Suprapubic skin (tissue), 4 donors: ENCODE measurements around the gene SMTNL1. TPM values are rescaled to one million over a fixed set of nuclear protein-coding genes. Genes with fewer than 3 reads are reported as not detected.
"Not testable (repeated sequence)": the region's sequence is repeated elsewhere in the genome, so short reads cannot be mapped to it uniquely, and the experiment has no call there.

Experiments used
- DNase-seq, 2 donors: peaks; one replicate each; pipeline ENCODE4 v3.0.0-alpha.2; 2019; ENCODE audit warnings: low spot score in 2 of 2
- H3K27ac ChIP-seq: fragments of 200-600 bp; sonication (generic); one replicate; pipeline ENCODE4 v1.5.1; 2019
- H3K27me3 ChIP-seq: fragments of 200-600 bp; sonication (generic); one replicate; pipeline ENCODE4 v1.5.1; 2019
- H3K36me3 ChIP-seq: fragments of 200-600 bp; sonication (generic); one replicate; pipeline ENCODE4 v1.5.1; 2019
- H3K4me1 ChIP-seq: fragments of 200-600 bp; sonication (generic); one replicate; pipeline ENCODE4 v1.5.1; 2019
- H3K4me3 ChIP-seq: fragments of 200-600 bp; sonication (generic); one replicate; pipeline ENCODE4 v1.5.1; 2019; ENCODE audit warnings: mild to moderate bottlenecking
- H3K9me3 ChIP-seq: fragments of 200-600 bp; sonication (generic); one replicate; pipeline ENCODE4 v1.5.1; 2019
- CTCF ChIP-seq, 2 donors: fragments of 200-600 bp in 1 of 2; fragments of 450-650 bp in 1 of 2; sonication (generic) in 1 of 2; IDR thresholded peaks; one replicate each; pipeline ENCODE4 v1.5.1; 2016 to 2019; ENCODE audit warnings: antibody characterized with exemption in 2 of 2, mild to moderate bottlenecking in 1 of 2, moderate library complexity in 1 of 2
- EP300 ChIP-seq: sonication (generic); formaldehyde crosslinking; IDR thresholded peaks from one replicate; pipeline ENCODE4 v1.6.1; 2017; ENCODE audit warnings: antibody characterized with exemption
- POLR2A ChIP-seq, 2 donors: fragments of 450-650 bp; IDR thresholded peaks; one replicate each; pipeline ENCODE4 v1.6.1; 2017; ENCODE audit warnings: antibody characterized with exemption in 2 of 2, mild to moderate bottlenecking in 2 of 2, moderate library complexity in 2 of 2
- POLR2AphosphoS5 ChIP-seq, 3 donors: sonication (generic); formaldehyde crosslinking; IDR thresholded peaks; one replicate each; pipeline ENCODE4 v1.6.1; 2017; ENCODE audit warnings: antibody characterized with exemption in 3 of 3
- WGBS: methylation state at CpG from one replicate; pipeline ENCODE4 v1.1.5; 2018; 5-methylcytosine and 5-hydroxymethylcytosine counted together
- total RNA-seq, 4 donors: library from RNA; depleted of rRNA; stranded (reverse); fragments of >200 nt; gene quantifications; one replicate each; pipeline ENCODE4 v1.1.0, GENCODE V29; 2016

Gene SMTNL1
- total RNA-seq, 4 donors from 2014 or later, result not detected

- DNase-seq, result peak in 1 of 2 donors; percentile 77
- peaks cover 20% of the 10 kb centered on the region for H3K4me1 ChIP-seq
- H3K9me3 ChIP-seq, result no peaks in the 10 kb centered on the region
- TF ChIP-seq EP300, result no peak
- peak; percentile 82 to 92 for TF ChIP-seq CTCF (IDR thresholded peaks at IDR 0.05)
- 17% methylated on average over 7 of the region's 7 CpGs for WGBS
- no peaks in the 10 kb centered on the region for H3K27me3 ChIP-seq
- H3K27ac ChIP-seq, result no peak overlapping the region
- peaks cover 4% of the 10 kb centered on the region for H3K36me3 ChIP-seq
- H3K4me3 ChIP-seq, result no peak overlapping the region
These were observed 10.3 kb upstream of the SMTNL1 start for GRCh38 chr11:57527056-57527631.

GRCh38 chr11:57529012-57529411 lies 8.4 kb upstream of the SMTNL1 start:
- Histone ChIP-seq H3K4me3 (no peak overlapping the region), H3K4me1 (peaks cover 20% of the 10 kb centered on the region), H3K9me3 (no peaks in the 10 kb centered on the region), H3K36me3 (peaks cover 4% of the 10 kb centered on the region), H3K27ac (no peak overlapping the region), H3K27me3 (no peaks in the 10 kb centered on the region)
- DNase-seq, result no peak
- TF ChIP-seq POLR2AphosphoS5 (IDR thresholded peaks at IDR 0.05) (no peak), CTCF (IDR thresholded peaks at IDR 0.05) (no peak), POLR2A (IDR thresholded peaks at IDR 0.05) (no peak), EP300 (no peak)

GRCh38 chr11:57530215-57530595 lies 7.2 kb upstream of the SMTNL1 start:
- peaks cover 20% of the 10 kb centered on the region for H3K4me1 ChIP-seq
- H3K27me3 ChIP-seq, result no peaks in the 10 kb centered on the region
- no peak for DNase-seq
- 4% methylated on average over 5 of the region's 17 CpGs for WGBS
- H3K36me3 ChIP-seq, result peaks cover 4% of the 10 kb centered on the region
- H3K4me3 ChIP-seq, result peak overlapping the region; percentile 80
- H3K27ac ChIP-seq, result peak overlapping the region; percentile 76
- no peaks in the 10 kb centered on the region for H3K9me3 ChIP-seq
- no peak for TF ChIP-seq POLR2A (IDR thresholded peaks at IDR 0.05)
- TF ChIP-seq POLR2AphosphoS5 (IDR thresholded peaks at IDR 0.05), result peak in 1 of 3 donors; percentile 40
- no peak for TF ChIP-seq EP300
- TF ChIP-seq CTCF (IDR thresholded peaks at IDR 0.05), result no peak

GRCh38 chr11:57530596-57531507 lies 6.5 kb upstream of the SMTNL1 start, which contains the start of gene TIMM10:
Gene TIMM10, minus strand, starts transcription at chr11:57530754. Its CDS starts 565 bp downstream, at chr11:57530189.
- H3K36me3 ChIP-seq, result peaks cover 4% of the 10 kb centered on the region
- H3K27me3 ChIP-seq, result no peaks in the 10 kb centered on the region
- peak within 1 kb of the TSS; percentile 76 for H3K27ac ChIP-seq
- peak within 1 kb of the TSS; percentile 80 for H3K4me3 ChIP-seq
- TF ChIP-seq POLR2AphosphoS5 (IDR thresholded peaks at IDR 0.05), result peak in 1 of 3 donors; percentile 61
- no peak for TF ChIP-seq POLR2A (IDR thresholded peaks at IDR 0.05)
- peak; percentile 97 to 98 for DNase-seq
- no peaks in the 10 kb centered on the region for H3K9me3 ChIP-seq
- 1% methylated on average over 24 of the region's 49 CpGs for WGBS
- peaks cover 20% of the 10 kb centered on the region for H3K4me1 ChIP-seq

GRCh38 chr11:57534449-57534848 lies 2.9 kb upstream of the SMTNL1 start:
- not testable (repeated sequence) for DNase-seq, H3K27me3 ChIP-seq, H3K9me3 ChIP-seq, H3K27ac ChIP-seq, H3K36me3 ChIP-seq, H3K4me3 ChIP-seq
- peaks cover 15% of the 10 kb centered on the region for H3K4me1 ChIP-seq
- WGBS, result 95% methylated on average over 7 of the region's 7 CpGs

GRCh38 chr11:57539342-57539741 lies 1.9 kb downstream of the SMTNL1 start:
- 47% methylated on average over 1 of the region's 1 CpG for WGBS
- no peaks in the 10 kb centered on the region for H3K9me3 ChIP-seq

More at GRCh38 chr11:57539342-57539741, 1.9 kb downstream of the SMTNL1 start:
- H3K4me3 ChIP-seq, result no peak overlapping the region
- no peak for TF ChIP-seq EP300
- TF ChIP-seq POLR2A (IDR thresholded peaks at IDR 0.05), result no peak
- no peak for TF ChIP-seq CTCF (IDR thresholded peaks at IDR 0.05)
- TF ChIP-seq POLR2AphosphoS5 (IDR thresholded peaks at IDR 0.05), result no peak
- no peak for DNase-seq
- H3K4me1 ChIP-seq, result no peaks in the 10 kb centered on the region
- no peaks in the 10 kb centered on the region for H3K27me3 ChIP-seq
- no peaks in the 10 kb centered on the region for H3K36me3 ChIP-seq
- no peak overlapping the region for H3K27ac ChIP-seq
